Heart right ventricle (tissue), 16 donors: ENCODE results near the gene BRD9. TPM values are rescaled to one million over a fixed set of nuclear protein-coding genes. Genes with fewer than 3 reads are reported as not detected.
"Not testable (repeated sequence)": the region's sequence is repeated elsewhere in the genome, so short reads cannot be mapped to it uniquely, and the experiment has no call there.

ENCODE experiments used
- ATAC-seq, 8 donors: fragments of 200-7000 bp; cut with Tn5 transposase; one replicate each; pipeline ENCODE4 v1.9.1; 2020; ENCODE audit warnings: mild to moderate bottlenecking in 8 of 8, moderate library complexity in 8 of 8, moderate number of reproducible peaks in 1 of 8
- DNase-seq, 2 donors: peaks; one replicate each; pipeline ENCODE4 v3.0.0-alpha.2; 2020
- H3K27ac ChIP-seq, 10 donors: fragments of 200-600 bp; sonication (generic) in 2 of 10; one replicate each; pipeline versions ENCODE4 v1.5.0 to v1.8.0; 2020 to 2022; ENCODE audit warnings: mild to moderate bottlenecking in 3 of 10
- H3K27me3 ChIP-seq, 7 donors: fragments of 200-600 bp; one replicate each; pipeline ENCODE4 v1.8.0; 2021 to 2022; ENCODE audit warnings: mild to moderate bottlenecking in 2 of 7
- H3K36me3 ChIP-seq, 9 donors: fragments of 200-600 bp; sonication (generic) in 1 of 9; one replicate each; pipeline versions ENCODE4 v1.5.0 to v1.8.0; 2020 to 2022; ENCODE audit warnings: mild to moderate bottlenecking in 2 of 9
- H3K4me1 ChIP-seq, 9 donors: fragments of 200-600 bp; sonication (generic) in 1 of 9; one replicate each; pipeline versions ENCODE4 v1.5.0 to v1.8.0; 2020 to 2022; ENCODE audit warnings: mild to moderate bottlenecking in 4 of 9
- H3K4me3 ChIP-seq, 10 donors: fragments of 200-600 bp; sonication (generic) in 2 of 10; one replicate each; pipeline versions ENCODE4 v1.5.0 to v1.8.0; 2020 to 2022; ENCODE audit warnings: mild to moderate bottlenecking in 7 of 10, moderate library complexity in 2 of 10
- H3K9me3 ChIP-seq, 11 donors: fragments of 200-600 bp in 10 of 11; sonication (generic) in 2 of 11; one replicate each; pipeline versions ENCODE4 v1.5.0 to v1.8.0; 2013 to 2022; ENCODE audit warnings: mild to moderate bottlenecking in 2 of 11, control low read depth in 1 of 11, moderate library complexity in 1 of 11
- CTCF ChIP-seq, 9 donors: fragments of 200-600 bp; sonication (generic) in 2 of 9; IDR thresholded peaks; one replicate each; pipeline versions ENCODE4 v1.5.0 to v1.8.0; 2021 to 2022; ENCODE audit warnings: antibody characterized with exemption in 9 of 9, mild to moderate bottlenecking in 5 of 9, moderate library complexity in 1 of 9
- WGBS, 2 donors: extraction: QIAGEN DNeasy Blood & Tissue Kit; methylation state at CpG; one replicate each; pipeline ENCODE4 v1.1.7; 2013; ENCODE audit warnings: inconsistent platforms in 1 of 2; 5-methylcytosine and 5-hydroxymethylcytosine counted together
- intact Hi-C, 10 donors: fragments of 100-400 bp; cut with DNase I; formaldehyde crosslinking; loops; one replicate each; pipeline versions ENCODE4 v1.11.1 to v1.14.2; 2022
- polyA plus RNA-seq, 2 donors: library from polyadenylated mRNA; stranded (reverse); fragments of 200-250 nt; gene quantifications; one replicate each; pipeline ENCODE4 v1.2.3, GENCODE V29; 2013
- total RNA-seq, 10 donors: library from RNA; stranded (reverse); fragmentation: NEBNext Ultra II Directional in 3 of 10; extraction: Animal tissue kit (Norgen Biotek cat#: 25700) in 3 of 10; gene quantifications; one replicate each; pipeline versions ENCODE4 v1.2.1 to v1.2.4, GENCODE V29; 2021 to 2023
- donor health status: Arrhythmogenic right ventricular cardiomyopathy.
- donor health status: ischemic (EF 13 %, LVEDD 7.1; RV severe dilation, severe dysfunction).
- donor health status: healthy with polysubstance abuse.
- donor health status: DM: no; HTN: yes; CAD: no.
- donor health status: DM: no; HTN: no; CAD: no.
- donor health status: ischemic (EF 25% LVEDD 6.9; RV normal size, moderate dysfunction).
- donor health status: ischemic (EF 25% LVEDD 5.7; RV mildly dilated, moderate dysfunction).
- donor health status: healthy.
- donor health status: DM: yes; HTN: yes; CAD: no.
- donor health status: Ischemic cardiomyopathy.
- donor health status: ischemic (EF 35%, LVEDD 5.7; RV mildly dilated, moderate dysfunction).
- donor health status: nonischemic (EF 11% LVEDD 7.7; RV severe dilation, severe dysfunction).
- donor health status: DM: yes; HTN: yes; CAD: no.
- donor health status: PGD.
- donor health status: ischemic (EF 29% LVEDD 5.4; RV normal size, mild dysfunction).
- donor health status: nonischemic (EF 23%, LVEDD 6.1; RV moderate dilation, normal function).

The BRD9 gene
- total and polyA plus RNA-seq, 12 donors = 16.7 to 42.6 (median 26.0) TPM

GRCh38 chr5:848671-849111, 43.9 kb downstream of the BRD9 start:
- intact Hi-C loops = loop anchor here in 6 of 10 donors (5.0 to 10.0 kb wide), 2 partner anchors 91 to 94 kb away; no protein-coding TSS in a partner anchor
- peak in 3 of 8 donors; percentile 5 to 13 (median 6) for ATAC-seq
- Histone ChIP-seq H3K27me3 (peaks cover 0 to 20% (median 11%) of the 10 kb centered on the region in 7 donors), H3K4me1 (peaks cover 0 to 6% (median 0%) of the 10 kb centered on the region in 9 donors), H3K36me3 (no peaks in the 10 kb centered on the region), H3K27ac (no peak overlapping the region), H3K4me3 (no peak overlapping the region), H3K9me3 (no peaks in the 10 kb centered on the region)
- peak in 1 of 2 donors; percentile 25 for DNase-seq
- no peak for TF ChIP-seq CTCF (IDR thresholded peaks at IDR 0.05)
- WGBS, 2 donors = 80 to 91% methylated on average over 14 of the region's 14 CpGs

GRCh38 chr5:847736-848135, 44.9 kb downstream of the BRD9 start:
- WGBS, 2 donors = 93 to 97% methylated on average over 6 of the region's 7 CpGs
- not testable (repeated sequence) for DNase-seq, H3K4me1 ChIP-seq, ATAC-seq, H3K27ac ChIP-seq, H3K36me3 ChIP-seq, H3K4me3 ChIP-seq, H3K9me3 ChIP-seq
- peaks cover 0 to 20% (median 11%) of the 10 kb centered on the region in 7 donors for H3K27me3 ChIP-seq
- intact Hi-C loops = loop anchor here in 6 of 10 donors (5.0 to 10.0 kb wide), 2 partner anchors 90 to 93 kb away; no protein-coding TSS in a partner anchor

- H3K4me1 ChIP-seq, DNase-seq: not testable (repeated sequence)
These were observed 45.4 kb downstream of the BRD9 start for GRCh38 chr5:847212-847611.

GRCh38 chr5:846602-847091, 46.0 kb downstream of the BRD9 start:
- not testable (repeated sequence) for DNase-seq, H3K9me3 ChIP-seq, H3K36me3 ChIP-seq, H3K27ac ChIP-seq, H3K4me1 ChIP-seq, ATAC-seq, H3K4me3 ChIP-seq
- 85 to 87% methylated on average over 18 of the region's 18 CpGs for WGBS, 2 donors
- H3K27me3 ChIP-seq = peaks cover 0 to 20% (median 11%) of the 10 kb centered on the region in 7 donors
- intact Hi-C loops = loop anchor here in 6 of 10 donors (5.0 to 10.0 kb wide), 2 partner anchors 89 to 92 kb away; no protein-coding TSS in a partner anchor

More at GRCh38 chr5:847212-847611, 45.4 kb downstream of the BRD9 start:
- H3K27ac ChIP-seq, H3K4me3 ChIP-seq, H3K36me3 ChIP-seq, H3K9me3 ChIP-seq: not testable (repeated sequence)
- ATAC-seq = peak in 1 of 8 donors; percentile 3
- WGBS, 2 donors = 95 to 97% methylated on average over 6 to 8 of the region's 18 CpGs
- intact Hi-C loops = loop anchor here in 6 of 10 donors (5.0 to 10.0 kb wide), 2 partner anchors 90 to 92 kb away; no protein-coding TSS in a partner anchor
- H3K27me3 ChIP-seq = peaks cover 0 to 20% (median 11%) of the 10 kb centered on the region in 7 donors

- H3K27me3 ChIP-seq = peaks cover 0 to 19% (median 11%) of the 10 kb centered on the region in 7 donors
- H3K27ac ChIP-seq, H3K36me3 ChIP-seq, H3K4me1 ChIP-seq, H3K9me3 ChIP-seq, DNase-seq, H3K4me3 ChIP-seq: not testable (repeated sequence)
- intact Hi-C loops = loop anchor here in 6 of 10 donors (5.0 to 10.0 kb wide), 2 partner anchors 89 to 91 kb away; no protein-coding TSS in a partner anchor
- 83 to 85% methylated on average over 25 of the region's 35 CpGs for WGBS, 2 donors
- ATAC-seq = peak in 1 of 8 donors; percentile 10
These were observed 46.7 kb downstream of the BRD9 start for GRCh38 chr5:845676-846601.

- H3K9me3 ChIP-seq, H3K36me3 ChIP-seq, H3K4me3 ChIP-seq, H3K4me1 ChIP-seq, H3K27ac ChIP-seq: not testable (repeated sequence)
- ATAC-seq (peak in 2 of 8 donors; percentile 8 to 39), DNase-seq (peak in 1 of 2 donors; percentile 8)
- WGBS, 2 donors = 73 to 83% methylated on average over 12 to 16 of the region's 21 CpGs
- intact Hi-C loops = loop anchor here in 6 of 10 donors (5.0 to 10.0 kb wide), 2 partner anchors 88 to 90 kb away; no protein-coding TSS in a partner anchor
- H3K27me3 ChIP-seq = peaks cover 0 to 11% (median 4%) of the 10 kb centered on the region in 7 donors
These were observed 47.4 kb downstream of the BRD9 start for GRCh38 chr5:845031-845675.

GRCh38 chr5:844426-844825, 48.2 kb downstream of the BRD9 start:
- H3K27ac ChIP-seq, H3K36me3 ChIP-seq, H3K4me1 ChIP-seq, H3K27me3 ChIP-seq, H3K4me3 ChIP-seq, H3K9me3 ChIP-seq: not testable (repeated sequence)
- 94% methylated on average over 14 of the region's 16 CpGs for WGBS, 2 donors
- ATAC-seq (peak in 1 of 8 donors; percentile 2), DNase-seq (peak in 1 of 2 donors; percentile 8)
- intact Hi-C loops = loop anchor here in 5 of 10 donors (5.0 to 10.0 kb wide), 2 partner anchors 87 to 90 kb away; no protein-coding TSS in a partner anchor

- H3K36me3 ChIP-seq, H3K27me3 ChIP-seq, H3K4me3 ChIP-seq, H3K27ac ChIP-seq, H3K4me1 ChIP-seq, DNase-seq, H3K9me3 ChIP-seq: not testable (repeated sequence)
- intact Hi-C loops = loop anchor here in 5 of 10 donors (5.0 to 10.0 kb wide), 2 partner anchors 87 to 89 kb away; no protein-coding TSS in a partner anchor
- ATAC-seq = peak in 1 of 8 donors; percentile 4
- 77 to 92% methylated on average over 21 to 22 of the region's 22 CpGs for WGBS, 2 donors
These were observed 48.7 kb downstream of the BRD9 start for GRCh38 chr5:843926-844325.

GRCh38 chr5:843371-843770, 49.2 kb downstream of the BRD9 start:
- H3K27me3 ChIP-seq, H3K27ac ChIP-seq, H3K4me1 ChIP-seq, H3K9me3 ChIP-seq, DNase-seq, H3K4me3 ChIP-seq, H3K36me3 ChIP-seq: not testable (repeated sequence)
- peak in 1 of 8 donors; percentile 1 for ATAC-seq
- intact Hi-C loops = loop anchor here in 5 of 10 donors (5.0 to 10.0 kb wide), 2 partner anchors 86 to 89 kb away; no protein-coding TSS in a partner anchor
- WGBS, 2 donors = 91 to 94% methylated on average over 14 to 16 of the region's 26 CpGs
